ENCODE measurements around the gene SEMA6A. TPM values are rescaled to one million over a fixed set of nuclear protein-coding genes. Genes with fewer than 3 reads are reported as not detected.

SEMA6A gene
- total and polyA plus RNA-seq, 2 experiments from 2014 or later: 13.2 to 27.6 TPM

DNA sequence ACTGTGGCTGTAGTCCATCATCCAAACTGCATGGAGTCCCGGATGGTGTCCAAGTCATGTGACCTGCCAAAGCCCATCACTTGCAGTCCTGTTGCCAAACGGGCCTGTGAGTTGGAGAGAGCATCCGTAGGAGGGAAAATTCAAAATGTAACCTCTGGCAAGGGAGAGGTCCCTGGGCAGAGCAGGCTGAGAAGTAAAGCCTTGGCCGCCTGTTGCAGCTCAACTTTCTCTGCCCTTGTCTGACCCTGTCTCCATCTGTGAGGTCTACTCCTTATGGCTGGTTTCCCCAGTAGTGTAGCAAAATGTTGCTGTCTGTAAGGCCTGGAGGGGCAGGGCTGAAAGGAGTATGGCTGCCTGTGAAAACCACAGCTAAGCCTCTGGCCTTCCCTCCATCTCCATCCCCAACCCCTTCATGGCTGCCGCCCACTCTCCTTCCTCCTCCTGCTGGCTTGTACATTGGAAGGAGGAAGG lies 163.5 kb downstream of the SEMA6A start:
- no peaks in the 10 kb centered on the region for H3K27me3 ChIP-seq
- H3K27ac ChIP-seq: no peak overlapping the region
- H3K4me3 ChIP-seq: no peak overlapping the region
- peak in 1 of 2 donors; percentile 46 for DNase-seq (ENCODE audit: low read depth in 1 of 2, low spot score in 1 of 2)
- no peaks in the 10 kb centered on the region for H3K9me3 ChIP-seq (ENCODE audit: low read depth)
- no peaks in the 10 kb centered on the region for H3K36me3 ChIP-seq
- H3K4me1 ChIP-seq (ENCODE audit: low read depth): no peaks in the 10 kb centered on the region
- TF ChIP-seq, protein P1, sequence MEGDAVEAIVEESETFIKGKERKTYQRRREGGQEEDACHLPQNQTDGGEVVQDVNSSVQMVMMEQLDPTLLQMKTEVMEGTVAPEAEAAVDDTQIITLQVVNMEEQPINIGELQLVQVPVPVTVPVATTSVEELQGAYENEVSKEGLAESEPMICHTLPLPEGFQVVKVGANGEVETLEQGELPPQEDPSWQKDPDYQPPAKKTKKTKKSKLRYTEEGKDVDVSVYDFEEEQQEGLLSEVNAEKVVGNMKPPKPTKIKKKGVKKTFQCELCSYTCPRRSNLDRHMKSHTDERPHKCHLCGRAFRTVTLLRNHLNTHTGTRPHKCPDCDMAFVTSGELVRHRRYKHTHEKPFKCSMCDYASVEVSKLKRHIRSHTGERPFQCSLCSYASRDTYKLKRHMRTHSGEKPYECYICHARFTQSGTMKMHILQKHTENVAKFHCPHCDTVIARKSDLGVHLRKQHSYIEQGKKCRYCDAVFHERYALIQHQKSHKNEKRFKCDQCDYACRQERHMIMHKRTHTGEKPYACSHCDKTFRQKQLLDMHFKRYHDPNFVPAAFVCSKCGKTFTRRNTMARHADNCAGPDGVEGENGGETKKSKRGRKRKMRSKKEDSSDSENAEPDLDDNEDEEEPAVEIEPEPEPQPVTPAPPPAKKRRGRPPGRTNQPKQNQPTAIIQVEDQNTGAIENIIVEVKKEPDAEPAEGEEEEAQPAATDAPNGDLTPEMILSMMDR (IDR thresholded peaks at IDR 0.05; ENCODE audit: low read depth, low read length): no peak

- no peaks in the 10 kb centered on the region for H3K4me1 ChIP-seq (ENCODE audit: low read depth)
Observed at GRCh38 chr5:116410336-116410890, 164.2 kb downstream of the SEMA6A start.

GRCh38 chr5:116409591-116410296 lies 164.9 kb downstream of the SEMA6A start:
- Histone ChIP-seq H3K9me3 (ENCODE audit: low read depth) (no peaks in the 10 kb centered on the region), H3K27ac (no peak overlapping the region), H3K36me3 (no peaks in the 10 kb centered on the region), H3K4me3 (no peak overlapping the region), H3K27me3 (no peaks in the 10 kb centered on the region), H3K4me1 (ENCODE audit: low read depth) (no peaks in the 10 kb centered on the region)
- DNase-seq (ENCODE audit: low read depth in 1 of 2, low spot score in 1 of 2): no peak
- TF ChIP-seq, protein P1 (IDR thresholded peaks at IDR 0.05; ENCODE audit: low read depth, low read length): no peak

More at GRCh38 chr5:116410336-116410890, 164.2 kb downstream of the SEMA6A start:
- no peaks in the 10 kb centered on the region for H3K36me3 ChIP-seq
- no peak for DNase-seq (ENCODE audit: low read depth in 1 of 2, low spot score in 1 of 2)
- H3K4me3 ChIP-seq: no peak overlapping the region
- no peaks in the 10 kb centered on the region for H3K27me3 ChIP-seq
- no peak overlapping the region for H3K27ac ChIP-seq
- TF ChIP-seq, protein P1 (IDR thresholded peaks at IDR 0.05; ENCODE audit: low read depth, low read length): no peak
- no peaks in the 10 kb centered on the region for H3K9me3 ChIP-seq (ENCODE audit: low read depth)

- no peak for DNase-seq (ENCODE audit: low read depth in 1 of 2, low spot score in 1 of 2)
- H3K4me1 ChIP-seq (ENCODE audit: low read depth): no peaks in the 10 kb centered on the region
- TF ChIP-seq, protein P1 (IDR thresholded peaks at IDR 0.05; ENCODE audit: low read depth, low read length): no peak
- H3K27me3 ChIP-seq: no peaks in the 10 kb centered on the region
- H3K9me3 ChIP-seq (ENCODE audit: low read depth): no peaks in the 10 kb centered on the region
- H3K36me3 ChIP-seq: no peaks in the 10 kb centered on the region
- no peak overlapping the region for H3K27ac ChIP-seq
- H3K4me3 ChIP-seq: no peak overlapping the region
Observed at GRCh38 chr5:116406306-116407041, 168.1 kb downstream of the SEMA6A start.

DNA sequence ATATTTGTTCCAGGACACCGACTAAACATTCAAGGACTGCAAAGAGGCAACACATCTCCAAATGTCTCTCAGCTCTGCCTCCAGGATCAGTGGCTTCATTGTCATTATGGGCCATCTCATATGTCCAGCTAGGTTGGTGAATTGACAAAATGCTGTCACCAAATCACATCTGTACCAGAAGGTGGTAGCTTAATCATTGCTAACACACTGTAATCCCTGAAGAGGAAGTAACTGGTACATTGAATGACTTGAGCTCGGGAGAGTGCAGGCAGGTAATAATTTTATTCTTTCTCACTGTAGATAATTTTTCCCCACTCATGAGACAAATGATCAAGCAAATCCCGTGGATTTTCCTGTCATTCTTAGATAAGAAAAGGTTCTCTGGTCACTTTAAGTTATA lies 169.8 kb downstream of the SEMA6A start:
- no peak for DNase-seq (ENCODE audit: low read depth in 1 of 2, low spot score in 1 of 2)
- TF ChIP-seq, protein P1 (IDR thresholded peaks at IDR 0.05; ENCODE audit: low read depth, low read length): no peak
- Histone ChIP-seq H3K4me1 (ENCODE audit: low read depth) (no peaks in the 10 kb centered on the region), H3K27me3 (no peaks in the 10 kb centered on the region), H3K36me3 (no peaks in the 10 kb centered on the region), H3K27ac (no peak overlapping the region), H3K9me3 (ENCODE audit: low read depth) (no peaks in the 10 kb centered on the region), H3K4me3 (no peak overlapping the region)

Data from cardiac muscle cell (in vitro differentiated cells and primary cell).